Erythroblast (primary cell): Measurements from ENCODE around the gene OGA.

Source experiments
- GATA1 ChIP-seq: IDR thresholded peaks from 2 replicates; pipeline ENCODE4 v1.6.1; 2011; ENCODE audit warnings: low read depth, mild to moderate bottlenecking, control low read depth, low read length, moderate library complexity
- POLR2A ChIP-seq: IDR thresholded peaks from 2 replicates; pipeline ENCODE4 v1.6.1; 2011; ENCODE audit warnings: mild to moderate bottlenecking, low read length

- TF ChIP-seq POLR2A = no peak
- no peak for TF ChIP-seq GATA1
These were observed 55.0 kb downstream of the OGA start for GRCh38 chr10:101763141-101763846.
